ENCODE measurements around the gene FGD2. TPM values are rescaled to one million over a fixed set of nuclear protein-coding genes. Genes with fewer than 3 reads are reported as not detected.

FGD2 gene, protein sequence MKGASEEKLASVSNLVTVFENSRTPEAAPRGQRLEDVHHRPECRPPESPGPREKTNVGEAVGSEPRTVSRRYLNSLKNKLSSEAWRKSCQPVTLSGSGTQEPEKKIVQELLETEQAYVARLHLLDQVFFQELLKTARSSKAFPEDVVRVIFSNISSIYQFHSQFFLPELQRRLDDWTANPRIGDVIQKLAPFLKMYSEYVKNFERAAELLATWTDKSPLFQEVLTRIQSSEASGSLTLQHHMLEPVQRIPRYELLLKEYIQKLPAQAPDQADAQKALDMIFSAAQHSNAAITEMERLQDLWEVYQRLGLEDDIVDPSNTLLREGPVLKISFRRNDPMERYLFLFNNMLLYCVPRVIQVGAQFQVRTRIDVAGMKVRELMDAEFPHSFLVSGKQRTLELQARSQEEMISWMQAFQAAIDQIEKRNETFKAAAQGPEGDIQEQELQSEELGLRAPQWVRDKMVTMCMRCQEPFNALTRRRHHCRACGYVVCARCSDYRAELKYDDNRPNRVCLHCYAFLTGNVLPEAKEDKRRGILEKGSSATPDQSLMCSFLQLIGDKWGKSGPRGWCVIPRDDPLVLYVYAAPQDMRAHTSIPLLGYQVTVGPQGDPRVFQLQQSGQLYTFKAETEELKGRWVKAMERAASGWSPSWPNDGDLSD
- total RNA-seq (2014; rRNA removed; shearing (Covaris generic)), result 0.55 and 1.2 TPM in 2 replicates

DNA sequence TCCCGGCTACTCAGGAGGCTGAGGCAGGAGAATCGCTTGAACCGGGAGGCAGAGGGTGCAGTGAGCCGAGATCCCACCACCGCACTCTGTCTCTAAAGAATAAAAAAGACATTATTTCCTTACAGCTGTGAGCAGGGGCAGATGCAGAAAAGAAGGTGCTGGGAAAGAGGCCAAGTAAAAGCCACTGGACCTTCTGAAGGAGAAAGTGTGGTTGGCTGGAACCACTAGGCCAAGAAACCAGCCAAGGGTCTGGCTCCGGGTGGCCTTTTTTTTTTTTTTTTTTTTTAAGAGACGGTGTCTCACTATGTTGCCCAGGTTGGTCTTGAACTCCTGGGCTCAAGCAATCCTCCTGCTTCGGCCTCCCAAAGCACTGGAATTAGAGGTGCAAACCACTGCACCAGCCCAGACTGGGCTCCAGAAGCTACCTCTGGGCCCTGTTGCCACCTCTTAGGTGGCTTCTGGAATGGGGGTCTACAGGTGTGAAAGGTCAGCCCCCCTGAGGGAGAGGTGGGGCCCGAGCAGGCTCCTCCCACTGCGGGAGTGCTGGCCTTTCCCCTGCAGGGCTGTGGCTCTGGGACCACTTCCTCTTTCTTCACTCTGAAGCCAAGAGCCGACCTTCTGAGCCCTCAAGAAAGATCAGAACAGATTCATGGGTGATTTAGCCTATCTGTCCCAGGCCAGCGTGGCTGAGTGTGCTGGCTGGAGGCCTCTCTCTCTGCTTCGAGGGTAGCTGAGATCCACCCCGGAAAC lies at the start of gene FGD2:
Gene FGD2, plus strand, starts transcription at position 595 of the 750 bp plus-strand sequence. CDS start 163 bp downstream, outside the sequence.
- in situ Hi-C loops (cut with HindIII; ENCODE audit: low sequenced_read_pairs), result no loop called here
- no peak for DNase-seq (ENCODE audit: low spot score)

DNA sequence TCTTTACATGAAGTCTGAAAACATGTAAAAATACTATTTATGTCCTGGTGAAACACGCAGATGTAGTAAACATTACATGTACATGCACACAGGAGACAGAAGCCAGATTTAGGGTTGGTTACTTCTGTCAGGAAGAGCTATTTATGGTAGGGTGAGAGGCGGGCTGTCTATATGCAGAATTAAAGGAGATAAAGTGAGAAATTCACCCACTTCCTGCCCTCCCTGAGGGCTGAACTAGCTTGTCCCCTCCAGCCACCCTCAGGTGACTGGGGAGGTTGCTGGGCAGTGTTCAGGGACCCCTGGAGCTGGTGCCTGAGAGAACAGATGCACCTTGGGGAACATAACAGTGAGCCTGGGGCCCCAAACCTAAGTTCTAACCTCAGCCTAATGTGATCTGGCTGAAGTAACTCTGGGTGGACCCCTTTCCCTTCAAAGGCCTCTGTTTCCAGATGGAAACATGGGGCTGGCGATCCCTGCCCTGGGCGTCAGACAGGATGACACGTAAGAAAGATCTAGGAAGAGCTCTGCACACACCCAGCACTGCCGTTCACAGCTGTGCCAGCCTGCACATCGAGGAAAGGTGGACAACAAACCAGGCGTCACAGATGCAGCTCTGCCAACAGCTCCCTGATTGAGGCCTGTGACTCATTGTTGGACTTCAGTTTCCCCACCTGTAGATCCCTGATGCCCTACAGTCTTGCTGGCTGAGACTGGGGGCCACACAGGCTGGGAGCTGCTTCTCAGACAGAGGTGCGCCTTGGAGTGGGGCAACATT lies 49.6 kb upstream of the FGD2 start:
- in situ Hi-C loops (cut with HindIII; ENCODE audit: low sequenced_read_pairs), result no loop called here
- no peak for DNase-seq (ENCODE audit: low spot score)

DNA sequence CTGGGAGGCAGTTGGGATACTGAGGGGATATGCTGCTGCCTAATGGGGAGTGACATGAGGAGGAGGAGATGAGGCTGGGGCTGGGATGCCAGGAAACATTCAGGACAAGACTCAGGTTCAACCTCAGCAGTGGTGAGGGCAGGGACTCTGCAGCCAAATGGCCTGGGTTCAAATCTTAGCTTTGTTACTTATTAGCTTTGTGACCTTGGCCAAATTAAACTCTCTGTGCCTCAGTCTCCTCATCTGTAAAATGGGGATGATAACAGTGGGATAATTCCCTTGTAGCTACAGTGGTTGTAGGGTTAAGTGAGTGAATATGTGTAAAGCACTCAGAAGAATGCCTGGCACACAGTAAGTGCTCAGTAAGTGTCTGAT lies 49.0 kb upstream of the FGD2 start:
- in situ Hi-C loops (cut with HindIII; ENCODE audit: low sequenced_read_pairs), result no loop called here
- DNase-seq (ENCODE audit: low spot score), result no peak

DNA sequence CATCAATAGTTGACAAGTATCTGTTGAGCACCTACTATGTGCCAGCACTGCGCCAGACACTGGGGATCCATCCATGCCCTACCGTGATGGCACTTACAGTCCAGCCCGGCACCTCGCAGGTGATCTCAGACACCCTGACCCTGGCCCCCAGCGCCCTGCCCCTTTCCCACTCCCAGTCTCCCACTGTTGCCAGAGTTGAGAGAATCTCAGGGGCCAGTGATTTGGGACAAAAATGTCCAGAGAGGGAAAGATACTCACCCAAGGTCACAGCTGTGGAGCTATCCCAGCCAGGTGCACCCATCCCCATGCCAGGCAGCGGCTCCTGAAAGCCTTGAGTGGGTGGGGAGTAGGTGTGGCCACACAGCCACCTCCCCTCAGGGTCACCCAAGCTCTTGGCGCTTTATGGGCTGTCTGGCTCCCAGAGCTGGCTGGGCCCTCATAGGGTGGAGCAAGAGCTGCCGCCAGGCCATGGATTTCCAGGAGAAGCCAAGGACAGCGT lies 47.6 kb upstream of the FGD2 start:
- no peak for DNase-seq (ENCODE audit: low spot score)
- in situ Hi-C loops (cut with HindIII; ENCODE audit: low sequenced_read_pairs), result no loop called here

DNA sequence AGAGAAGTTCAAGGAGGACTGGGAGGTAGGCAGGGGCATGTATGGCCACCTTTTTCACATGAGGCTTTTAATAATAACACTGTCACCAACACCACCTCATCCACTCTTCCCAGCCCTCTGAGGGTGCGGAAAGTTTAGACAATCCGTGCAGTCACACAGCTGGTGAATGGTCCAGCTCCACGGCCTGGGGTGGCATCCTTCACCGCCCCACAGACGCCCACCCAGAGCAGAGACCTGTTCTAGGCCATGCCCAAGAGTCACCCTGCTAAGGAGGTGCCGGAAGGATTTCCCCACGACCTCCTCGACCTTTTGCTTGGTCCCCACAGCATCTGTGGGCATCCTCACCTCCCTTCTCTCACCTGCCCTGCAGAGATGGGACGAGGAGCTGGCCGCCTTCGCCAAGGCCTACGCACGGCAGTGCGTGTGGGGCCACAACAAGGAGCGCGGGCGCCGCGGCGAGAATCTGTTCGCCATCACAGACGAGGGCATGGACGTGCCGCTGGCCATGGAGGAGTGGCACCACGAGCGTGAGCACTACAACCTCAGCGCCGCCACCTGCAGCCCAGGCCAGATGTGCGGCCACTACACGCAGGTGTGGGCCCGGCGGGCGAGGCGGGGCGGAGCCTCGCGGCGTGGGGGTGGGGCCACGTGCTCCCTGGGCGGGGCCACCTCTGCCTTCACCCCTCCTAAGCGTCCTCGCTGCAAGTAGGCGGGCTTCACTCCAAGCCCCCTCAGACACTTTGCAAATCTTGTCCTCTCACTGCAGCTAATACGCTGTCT lies 46.5 kb upstream of the FGD2 start:
- in situ Hi-C loops (cut with HindIII; ENCODE audit: low sequenced_read_pairs), result no loop called here
- no peak for DNase-seq (ENCODE audit: low spot score)

DNA sequence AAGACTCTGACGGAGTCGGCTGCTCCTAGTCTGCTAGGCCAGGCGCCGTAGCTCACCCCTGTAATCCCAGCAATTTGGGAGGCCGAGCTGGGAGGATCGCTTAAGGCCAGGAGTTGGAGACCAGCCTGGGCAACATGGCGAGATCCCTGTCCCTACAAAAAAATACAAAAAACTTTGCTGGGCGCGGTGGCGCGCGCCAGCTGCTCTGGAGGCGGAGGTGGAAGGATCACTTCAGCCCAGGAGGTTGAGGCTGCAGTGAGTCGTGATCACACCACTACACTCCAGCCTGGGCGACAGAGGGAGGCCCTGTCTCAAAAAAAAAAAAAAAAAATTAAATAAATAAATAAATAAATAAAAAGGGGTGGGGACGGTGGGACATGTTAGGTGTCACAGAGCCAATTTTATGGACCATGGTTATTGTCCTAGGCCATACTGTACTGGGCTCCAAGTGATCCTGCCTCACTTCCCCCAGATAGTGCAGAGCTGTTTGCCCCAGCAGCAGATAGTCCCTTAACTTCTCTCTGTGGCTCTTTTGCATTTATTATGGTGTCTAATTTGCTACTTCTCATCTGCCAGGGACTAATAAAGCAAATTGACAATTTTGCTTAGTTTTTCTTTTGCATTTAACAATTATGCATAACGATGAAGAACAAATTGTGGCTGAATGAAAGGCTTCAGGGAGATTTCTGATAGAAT lies 45.8 kb upstream of the FGD2 start:
- in situ Hi-C loops (cut with HindIII; ENCODE audit: low sequenced_read_pairs), result no loop called here
- DNase-seq (ENCODE audit: low spot score), result no peak

DNA sequence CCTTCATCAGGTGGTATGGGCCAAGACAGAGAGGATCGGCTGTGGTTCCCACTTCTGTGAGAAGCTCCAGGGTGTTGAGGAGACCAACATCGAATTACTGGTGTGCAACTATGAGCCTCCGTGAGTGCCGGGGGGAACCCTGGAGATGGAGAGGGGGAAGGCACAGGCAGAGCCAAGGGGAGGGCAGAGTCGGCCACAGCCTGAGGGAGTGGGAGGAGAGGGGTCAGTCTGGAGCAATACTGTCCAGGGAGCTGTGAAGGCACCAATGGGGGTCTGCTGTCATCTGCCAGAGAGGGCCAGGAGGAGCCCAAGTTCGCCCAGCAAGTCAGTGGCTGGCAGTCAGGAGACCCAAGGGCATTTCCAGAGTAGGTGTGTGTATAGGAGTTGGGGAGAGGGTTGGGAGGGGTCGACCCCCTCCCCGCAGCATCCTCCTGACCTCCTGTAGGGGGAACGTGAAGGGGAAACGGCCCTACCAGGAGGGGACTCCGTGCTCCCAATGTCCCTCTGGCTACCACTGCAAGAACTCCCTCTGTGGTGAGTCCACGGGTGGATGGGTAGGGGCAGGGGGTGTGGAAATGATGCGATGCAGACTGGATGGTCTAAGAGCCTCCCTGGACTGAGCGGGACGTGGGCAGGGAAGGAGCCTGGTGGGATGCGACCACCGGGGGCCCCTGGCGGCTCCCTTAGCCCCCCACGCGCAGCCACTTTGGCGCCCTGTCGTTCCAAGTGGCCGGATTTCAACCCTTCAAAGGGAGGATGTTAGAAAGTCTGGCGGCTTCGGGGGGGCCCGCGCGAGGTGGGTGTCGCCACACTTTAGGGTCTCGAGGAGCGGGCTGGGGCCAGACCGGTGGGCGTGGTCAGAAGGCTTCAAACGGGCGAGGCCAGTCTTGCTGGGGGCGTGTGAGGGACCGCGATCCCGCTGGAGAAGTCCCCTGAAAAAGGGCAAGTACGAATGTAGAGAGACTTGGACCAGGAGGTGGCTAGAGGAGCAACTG lies 43.7 kb upstream of the FGD2 start:
- in situ Hi-C loops (cut with HindIII; ENCODE audit: low sequenced_read_pairs), result no loop called here
- no peak for DNase-seq (ENCODE audit: low spot score)

DNA sequence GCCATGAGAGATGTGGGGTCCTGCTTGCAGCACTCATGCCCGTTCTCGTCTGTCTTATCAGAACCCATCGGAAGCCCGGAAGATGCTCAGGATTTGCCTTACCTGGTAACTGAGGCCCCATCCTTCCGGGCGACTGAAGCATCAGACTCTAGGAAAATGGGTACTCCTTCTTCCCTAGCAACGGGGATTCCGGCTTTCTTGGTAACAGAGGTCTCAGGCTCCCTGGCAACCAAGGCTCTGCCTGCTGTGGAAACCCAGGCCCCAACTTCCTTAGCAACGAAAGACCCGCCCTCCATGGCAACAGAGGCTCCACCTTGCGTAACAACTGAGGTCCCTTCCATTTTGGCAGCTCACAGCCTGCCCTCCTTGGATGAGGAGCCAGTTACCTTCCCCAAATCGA lies 42.6 kb upstream of the FGD2 start:
- in situ Hi-C loops (cut with HindIII; ENCODE audit: low sequenced_read_pairs), result no loop called here
- peak; percentile 28 for DNase-seq (ENCODE audit: low spot score)

DNA sequence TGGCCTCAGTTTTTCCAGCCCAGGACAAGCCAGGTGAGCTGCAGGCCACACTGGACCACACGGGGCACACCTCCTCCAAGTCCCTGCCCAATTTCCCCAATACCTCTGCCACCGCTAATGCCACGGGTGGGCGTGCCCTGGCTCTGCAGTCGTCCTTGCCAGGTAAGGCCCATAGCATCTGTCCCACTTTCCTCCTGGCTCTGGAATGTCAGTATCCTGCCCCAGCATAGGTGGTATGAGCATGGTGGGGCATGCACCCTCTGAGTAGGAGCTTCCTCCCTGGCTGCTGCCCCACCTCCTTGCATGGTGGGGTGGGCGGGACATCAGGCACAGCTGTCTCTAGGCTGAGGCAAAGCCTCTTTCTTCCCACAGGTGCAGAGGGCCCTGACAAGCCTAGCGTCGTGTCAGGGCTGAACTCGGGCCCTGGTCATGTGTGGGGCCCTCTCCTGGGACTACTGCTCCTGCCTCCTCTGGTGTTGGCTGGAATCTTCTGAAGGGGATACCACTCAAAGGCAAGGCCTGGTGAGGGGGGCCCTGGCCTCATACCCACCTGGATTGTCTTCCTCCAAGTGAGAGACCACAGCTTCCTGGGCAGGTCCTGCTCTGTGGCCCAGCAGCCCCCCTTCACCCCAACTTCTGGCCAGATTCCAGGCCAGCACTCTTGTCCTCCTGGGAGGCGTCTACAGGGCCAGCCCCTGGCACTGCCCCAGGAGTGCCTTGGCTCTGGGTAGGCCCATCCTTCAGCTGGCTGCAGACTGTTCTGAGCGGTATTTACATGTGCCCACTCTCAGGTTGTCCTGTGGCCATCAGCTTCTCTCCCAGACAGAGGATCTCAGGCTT lies 41.8 kb upstream of the FGD2 start:
- in situ Hi-C loops (cut with HindIII; ENCODE audit: low sequenced_read_pairs), result no loop called here
- no peak for DNase-seq (ENCODE audit: low spot score)

DNA sequence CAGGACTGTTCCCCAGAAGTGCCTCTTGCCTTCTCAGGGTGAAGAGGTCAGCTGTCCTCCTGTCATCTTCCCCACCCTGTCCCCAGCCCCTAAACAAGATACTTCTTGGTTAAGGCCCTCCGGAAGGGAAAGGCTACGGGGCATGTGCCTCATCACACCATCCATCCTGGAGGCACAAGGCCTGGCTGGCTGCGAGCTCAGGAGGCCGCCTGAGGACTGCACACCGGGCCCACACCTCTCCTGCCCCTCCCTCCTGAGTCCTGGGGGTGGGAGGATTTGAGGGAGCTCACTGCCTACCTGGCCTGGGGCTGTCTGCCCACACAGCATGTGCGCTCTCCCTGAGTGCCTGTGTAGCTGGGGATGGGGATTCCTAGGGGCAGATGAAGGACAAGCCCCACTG lies 41.1 kb upstream of the FGD2 start:
- no peak for DNase-seq (ENCODE audit: low spot score)
- in situ Hi-C loops (cut with HindIII; ENCODE audit: low sequenced_read_pairs), result no loop called here

DNA sequence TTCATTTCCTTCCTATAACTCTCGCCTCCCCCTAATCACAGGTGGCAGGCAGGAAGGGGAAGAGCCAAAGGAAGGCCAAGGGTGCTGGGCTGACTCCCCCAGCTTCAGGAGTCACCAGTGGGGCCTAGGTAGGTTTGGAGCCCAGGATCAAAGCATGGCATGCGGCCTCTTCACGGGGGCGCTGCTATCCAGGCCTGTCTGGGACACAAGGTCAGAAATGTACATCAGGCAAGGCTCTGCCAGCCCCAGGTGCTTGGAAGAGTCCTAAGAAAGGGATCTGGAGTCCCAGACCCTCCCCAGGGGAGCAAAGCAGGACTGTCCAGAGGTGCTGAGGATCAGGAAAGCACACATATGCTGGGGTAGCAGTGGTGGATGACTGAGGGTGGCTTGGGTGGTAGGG lies 40.5 kb upstream of the FGD2 start:
- in situ Hi-C loops (cut with HindIII; ENCODE audit: low sequenced_read_pairs), result no loop called here

DNA sequence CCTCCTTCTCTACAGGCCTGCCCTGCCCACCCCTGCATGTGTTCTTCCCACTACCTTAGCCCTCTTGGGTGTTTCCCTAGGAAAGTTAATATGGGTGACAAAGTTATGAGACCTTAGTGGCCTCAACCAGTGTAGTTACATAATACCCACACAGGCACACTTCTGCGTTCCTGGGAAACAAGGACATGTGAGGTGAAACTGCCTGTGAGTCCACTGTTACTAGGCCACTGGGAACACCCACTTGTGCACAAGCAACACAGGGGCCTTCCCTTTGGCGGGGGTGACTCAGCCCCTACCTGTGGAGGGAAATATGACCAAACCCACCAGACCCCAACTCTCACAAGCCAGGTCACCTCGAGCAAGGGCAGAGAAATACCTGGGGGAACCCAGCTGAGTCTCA lies 38.2 kb upstream of the FGD2 start:
- no peak for DNase-seq (ENCODE audit: low spot score)
- in situ Hi-C loops (cut with HindIII; ENCODE audit: low sequenced_read_pairs), result no loop called here

More for the DNA sequence above, 40.5 kb upstream of the FGD2 start:
- no peak for DNase-seq (ENCODE audit: low spot score)

DNA sequence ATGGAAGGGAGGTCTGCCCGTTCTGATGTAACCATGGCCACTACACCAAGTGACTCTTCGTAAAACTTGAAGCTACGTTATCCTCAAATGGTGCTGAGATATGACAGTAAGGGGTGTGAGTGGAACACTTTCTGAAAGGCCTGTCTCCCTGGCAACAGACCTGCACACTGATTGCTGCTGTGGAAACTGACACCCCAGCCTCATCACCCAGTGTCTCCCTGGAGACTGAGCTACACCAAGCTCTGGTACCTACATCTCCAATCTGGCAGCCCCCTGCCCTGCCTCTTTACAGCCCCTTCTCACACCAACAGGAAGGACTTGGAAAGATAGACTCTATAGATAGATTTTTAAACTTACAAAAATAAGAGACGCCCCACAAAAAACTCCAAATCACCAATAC lies 37.7 kb upstream of the FGD2 start:
- in situ Hi-C loops (cut with HindIII; ENCODE audit: low sequenced_read_pairs), result no loop called here
- DNase-seq (ENCODE audit: low spot score), result no peak

DNA sequence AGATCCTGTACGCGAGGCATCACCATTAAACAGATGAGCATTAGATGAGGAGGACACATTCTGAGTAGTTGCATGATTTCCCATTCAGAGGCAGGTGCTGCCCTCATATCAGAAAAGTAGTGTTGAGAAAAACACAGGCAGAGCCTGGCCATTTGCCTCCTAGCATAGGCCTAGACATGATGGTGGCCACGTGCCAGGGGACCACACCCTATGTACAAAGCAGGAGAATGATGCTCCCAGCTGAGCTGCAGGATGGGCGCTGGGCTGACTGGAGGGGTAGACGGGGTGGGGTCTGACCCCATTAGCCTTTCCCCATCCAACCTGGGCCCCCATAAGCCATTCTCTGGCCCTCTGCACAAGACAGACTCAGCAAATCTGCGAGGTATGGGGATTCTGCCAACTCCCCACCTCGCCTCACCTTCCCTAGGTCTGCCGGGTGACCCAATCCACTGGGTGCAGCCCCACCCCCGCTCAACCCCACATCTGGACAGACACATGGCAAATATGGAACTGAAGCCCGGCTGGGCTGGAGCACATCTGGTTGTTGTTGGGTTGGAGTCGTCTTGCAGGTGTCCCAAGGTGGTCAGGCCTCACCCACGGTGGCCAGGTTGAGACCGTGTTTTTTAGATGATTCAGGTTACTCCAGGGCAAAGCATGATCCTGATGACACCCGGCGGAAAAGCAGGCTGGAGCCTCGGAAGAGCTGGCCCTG lies 37.0 kb upstream of the FGD2 start:
- in situ Hi-C loops (cut with HindIII; ENCODE audit: low sequenced_read_pairs), result no loop called here
- DNase-seq (ENCODE audit: low spot score), result no peak

DNA sequence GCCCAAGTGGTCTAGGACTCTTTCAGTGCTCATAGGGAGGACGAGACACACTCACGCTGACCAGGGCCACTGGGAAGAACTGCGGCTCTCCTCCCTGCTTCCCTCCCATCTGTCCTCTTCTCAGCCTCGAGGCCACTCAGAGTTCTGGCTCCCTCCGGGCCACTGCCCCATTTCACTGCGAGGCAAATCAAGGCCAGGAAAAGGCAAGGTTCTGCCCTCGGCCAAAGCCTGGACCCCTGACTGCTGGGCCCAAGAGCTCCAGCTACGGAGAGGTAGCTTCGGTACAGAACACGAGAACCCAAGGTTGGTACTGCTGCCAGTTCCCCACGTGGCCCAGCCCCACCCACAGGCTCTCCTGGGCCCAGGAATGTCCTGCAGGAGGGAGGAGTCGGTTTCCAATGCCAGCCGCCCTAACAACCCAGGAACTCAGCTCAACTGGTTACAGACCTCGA lies 36.2 kb upstream of the FGD2 start:
- in situ Hi-C loops (cut with HindIII; ENCODE audit: low sequenced_read_pairs), result no loop called here
- DNase-seq (ENCODE audit: low spot score), result no peak
